GM19351 (cell line): ENCODE measurements around the gene ZNF396.

Source experiments
- ATAC-seq: cut with Tn5 transposase; IDR thresholded peaks from one replicate; pipeline ENCODE4 v1.9.1; 2021; ENCODE audit warnings: mild to moderate bottlenecking, moderate library complexity; ENCODE audit not compliant: unreplicated experiment

ZNF396 gene

DNA sequence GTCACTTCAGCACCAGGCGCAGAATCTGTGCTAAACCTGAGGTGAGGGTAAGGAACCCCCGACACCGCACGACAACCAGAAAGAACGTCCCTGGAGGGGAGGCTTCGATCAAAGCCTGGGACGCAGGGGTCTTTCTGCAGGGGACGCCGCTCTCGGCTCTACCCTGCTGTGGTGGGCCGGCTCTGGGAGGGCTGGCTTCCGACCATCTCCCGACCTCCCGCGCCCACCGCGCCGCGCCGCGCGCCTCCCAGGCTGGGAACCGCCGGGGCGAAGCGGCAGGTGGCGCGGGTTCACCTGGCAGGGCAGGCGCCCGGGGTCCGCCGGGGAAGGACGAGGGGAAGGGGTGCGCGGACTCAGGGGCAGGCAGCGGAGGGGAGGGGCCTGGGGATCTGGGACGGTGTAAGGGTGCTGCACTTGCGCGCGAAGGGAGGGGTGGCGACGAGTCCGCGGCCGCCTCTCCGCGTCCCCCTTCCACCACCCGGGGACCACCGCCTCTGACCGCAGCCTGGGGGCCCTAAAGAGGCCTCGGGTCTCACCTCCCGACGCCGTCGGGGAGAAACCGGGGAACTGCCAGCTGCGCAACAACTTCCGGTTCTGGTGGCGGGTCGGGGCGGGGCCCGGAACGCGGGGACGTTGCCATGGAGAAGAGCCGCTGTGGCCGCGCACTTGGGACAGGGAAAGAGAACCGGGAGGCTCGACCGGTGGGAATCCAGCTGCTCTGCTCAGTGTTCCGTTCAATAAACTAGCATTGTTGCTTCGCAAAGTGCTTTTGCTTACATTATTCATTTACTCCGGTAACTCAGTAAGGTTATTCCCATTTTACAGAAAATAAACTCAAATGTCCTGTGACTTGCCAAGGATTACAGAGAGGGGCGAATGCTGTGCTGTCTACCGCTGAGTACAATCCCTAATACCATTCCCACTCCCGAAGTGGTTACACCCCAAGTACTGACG is at the start of gene ZNF396:
ZNF396 (minus strand) TSS at position 596 of the 954 bp plus-strand sequence. CDS start 3,045 bp downstream, outside the sequence.
- peak; percentile 78 for ATAC-seq

- ATAC-seq: no peak
Measured at GRCh38 chr18:35426786-35427185, 49.6 kb upstream of the ZNF396 start.

DNA sequence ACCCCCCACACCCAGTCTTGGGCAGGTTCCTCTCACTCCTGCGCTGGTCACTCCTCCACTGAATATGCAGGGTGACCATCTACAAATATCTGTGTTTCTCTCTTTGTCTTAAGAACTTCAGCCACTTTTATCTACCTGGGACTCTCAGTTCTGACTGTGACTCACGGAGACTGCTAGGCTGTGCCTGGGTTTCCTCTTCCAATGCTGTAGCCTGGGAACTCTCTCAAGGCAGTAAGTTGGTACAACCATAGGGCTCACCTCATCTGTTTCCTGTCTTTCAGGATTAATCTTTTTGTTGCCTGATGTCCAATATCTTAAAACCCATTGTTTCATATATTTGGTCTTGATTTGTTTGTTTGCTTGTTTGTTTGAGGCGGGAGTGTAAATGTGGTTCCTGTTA is 47.2 kb upstream of the ZNF396 start:
- no peak for ATAC-seq

DNA sequence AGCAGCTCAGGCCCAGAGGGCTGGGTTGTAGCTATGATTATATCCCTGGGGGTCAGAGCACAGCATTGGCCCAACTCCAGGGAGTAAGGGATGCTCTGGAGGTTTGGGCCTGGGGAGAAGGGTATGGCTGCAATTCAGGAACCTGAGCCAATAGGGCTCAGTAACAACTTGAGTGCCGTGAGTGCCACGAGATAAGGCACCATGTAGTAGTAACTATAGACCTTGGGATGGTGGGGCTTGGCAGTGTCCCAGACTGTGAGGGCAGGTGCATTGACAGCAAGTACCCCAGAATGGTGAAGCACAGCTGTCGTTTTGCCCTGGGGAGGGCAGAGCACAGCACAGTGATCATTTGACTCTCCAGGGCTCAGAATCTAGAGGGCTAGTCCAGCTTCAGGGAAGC is 45.1 kb upstream of the ZNF396 start:
- no peak for ATAC-seq

DNA sequence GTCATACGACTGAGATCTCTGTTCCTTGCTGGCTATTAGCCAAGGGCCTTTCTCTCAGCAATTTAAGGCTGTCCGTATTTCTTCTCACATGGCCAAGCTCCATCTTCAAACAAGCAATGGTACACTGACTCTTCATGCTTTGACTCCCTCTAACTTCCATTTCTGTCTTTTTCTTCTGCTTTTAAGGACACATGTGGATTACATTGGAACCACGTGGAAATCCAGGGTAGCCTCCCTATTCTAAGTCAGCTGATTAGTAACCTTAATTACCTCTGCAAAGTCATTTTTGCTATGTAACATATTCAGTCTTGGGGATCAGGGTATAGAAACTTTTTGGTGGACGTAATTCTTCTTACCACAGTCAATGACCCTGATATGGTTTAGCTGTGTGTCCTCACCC is 41.5 kb upstream of the ZNF396 start:
- no peak for ATAC-seq

GRCh38 chr18:35417223-35417622 is 40.1 kb upstream of the ZNF396 start:
- no peak for ATAC-seq

DNA sequence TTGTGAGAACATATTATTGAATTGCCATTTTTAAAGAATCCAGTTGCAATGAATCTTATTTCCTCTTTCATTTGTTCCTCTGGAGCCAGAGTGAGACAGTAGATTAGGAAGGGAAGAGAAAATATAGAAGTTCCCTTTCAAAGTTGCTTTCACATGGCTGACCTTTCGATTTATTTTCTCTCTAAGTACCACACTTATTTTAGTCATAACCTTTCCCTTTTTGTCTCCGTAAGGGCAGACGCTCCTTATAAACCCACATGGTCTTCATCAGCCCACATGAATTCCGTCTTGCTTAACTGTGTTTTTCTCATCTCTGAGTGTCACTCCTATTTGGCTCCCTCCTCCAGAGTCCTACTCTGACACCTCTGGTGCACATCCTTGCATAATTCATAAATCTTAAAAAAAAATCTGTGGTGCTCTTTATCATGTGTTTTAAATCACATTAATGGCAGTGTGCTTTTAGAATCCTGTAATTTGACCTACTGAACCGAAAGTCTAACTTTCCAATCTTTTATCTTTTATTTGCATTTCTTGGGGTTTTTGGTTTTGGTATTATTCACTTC is 38.5 kb upstream of the ZNF396 start:
- ATAC-seq: no peak

- ATAC-seq: no peak
Measured at GRCh38 chr18:35413163-35413511, 36.0 kb upstream of the ZNF396 start.

GRCh38 chr18:35411625-35412351 is 34.7 kb upstream of the ZNF396 start:
- ATAC-seq: no peak

DNA sequence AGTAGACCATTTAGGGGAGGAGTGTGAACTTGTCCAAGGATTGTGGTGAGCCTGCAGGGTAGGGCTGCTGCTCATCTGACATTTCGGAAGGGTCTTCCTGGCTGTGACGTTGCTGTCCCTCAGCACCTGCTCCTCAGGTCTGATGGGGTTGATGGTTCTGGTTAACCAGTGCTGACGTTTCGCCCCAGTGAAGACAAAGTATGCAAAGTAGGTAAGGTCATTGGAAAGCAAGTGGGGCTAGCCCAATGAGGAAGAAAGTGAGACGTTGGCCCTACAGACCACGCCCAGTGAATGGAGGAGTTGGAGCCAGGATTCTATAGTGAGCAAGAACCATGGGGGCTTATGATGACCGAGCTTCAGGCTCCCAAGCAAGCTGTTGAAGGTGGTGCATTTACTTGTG is 33.4 kb upstream of the ZNF396 start:
- ATAC-seq: peak; percentile 71

DNA sequence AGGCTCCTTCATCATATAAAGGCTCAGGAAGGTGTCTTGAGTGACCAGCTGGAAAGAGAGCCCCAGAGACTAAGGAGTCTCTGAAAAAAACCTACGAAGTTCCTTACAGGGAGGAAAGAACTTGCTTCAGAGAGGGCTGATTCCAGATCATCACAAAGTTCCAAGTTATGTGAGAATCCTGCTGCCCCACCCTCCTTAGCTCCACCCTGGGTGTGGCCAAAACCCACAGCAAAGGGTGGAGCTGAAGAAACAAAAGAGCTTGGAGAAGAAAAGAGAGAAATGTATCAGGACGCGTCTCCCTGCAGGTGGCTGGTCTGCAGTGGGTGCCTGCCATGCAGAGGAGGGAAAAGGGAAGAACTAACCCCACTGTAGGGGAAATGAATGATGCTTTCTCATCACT is 32.8 kb upstream of the ZNF396 start:
- no peak for ATAC-seq

- ATAC-seq: no peak
Measured at GRCh38 chr18:35408843-35409261, 31.7 kb upstream of the ZNF396 start.

GRCh38 chr18:35407871-35408481 is 30.8 kb upstream of the ZNF396 start:
- peak; percentile 55 for ATAC-seq

- ATAC-seq: no peak
Measured at GRCh38 chr18:35406666-35407065, 29.5 kb upstream of the ZNF396 start.

GRCh38 chr18:35397976-35398375 is 20.8 kb upstream of the ZNF396 start:
- no peak for ATAC-seq

DNA sequence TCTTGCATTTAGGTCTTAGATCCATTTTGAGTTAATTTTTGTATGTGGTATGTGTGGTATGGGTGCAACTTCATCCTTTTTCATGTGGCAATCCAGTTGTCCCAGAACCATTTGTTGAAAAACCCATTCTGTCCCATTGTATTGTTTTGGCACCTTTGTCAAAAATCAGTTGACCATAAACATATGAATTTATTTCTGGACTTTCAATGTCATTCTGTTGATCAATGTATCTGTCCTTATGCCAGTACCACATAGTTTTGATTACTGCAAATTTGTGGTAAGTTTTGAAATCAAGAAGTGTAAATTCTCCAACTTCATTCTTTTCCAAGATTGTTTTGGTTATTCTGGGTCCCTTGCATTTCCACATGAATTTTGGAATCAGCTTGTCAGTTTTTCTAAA is 16.6 kb upstream of the ZNF396 start:
- no peak for ATAC-seq

DNA sequence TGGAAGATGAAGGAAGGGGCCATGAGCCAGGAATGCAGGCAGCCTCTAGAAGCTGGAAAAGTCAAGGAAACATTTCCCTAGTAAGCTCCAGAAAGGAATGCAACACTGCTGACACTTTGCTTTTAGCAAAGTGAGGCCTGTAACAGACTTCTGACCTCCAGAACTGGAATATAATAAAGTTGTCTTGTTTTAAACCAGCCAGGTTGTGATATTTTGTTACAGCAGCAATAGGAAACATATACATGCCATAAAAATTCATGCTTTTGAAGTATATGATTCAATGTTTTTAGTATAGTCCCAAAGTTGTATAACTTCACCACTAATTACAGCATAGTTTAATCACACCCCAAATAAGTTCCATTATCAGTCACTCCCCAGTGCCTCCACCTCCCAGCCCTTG is 15.2 kb upstream of the ZNF396 start:
- no peak for ATAC-seq

- ATAC-seq: no peak
Measured at GRCh38 chr18:35390951-35391700, 14.0 kb upstream of the ZNF396 start.

DNA sequence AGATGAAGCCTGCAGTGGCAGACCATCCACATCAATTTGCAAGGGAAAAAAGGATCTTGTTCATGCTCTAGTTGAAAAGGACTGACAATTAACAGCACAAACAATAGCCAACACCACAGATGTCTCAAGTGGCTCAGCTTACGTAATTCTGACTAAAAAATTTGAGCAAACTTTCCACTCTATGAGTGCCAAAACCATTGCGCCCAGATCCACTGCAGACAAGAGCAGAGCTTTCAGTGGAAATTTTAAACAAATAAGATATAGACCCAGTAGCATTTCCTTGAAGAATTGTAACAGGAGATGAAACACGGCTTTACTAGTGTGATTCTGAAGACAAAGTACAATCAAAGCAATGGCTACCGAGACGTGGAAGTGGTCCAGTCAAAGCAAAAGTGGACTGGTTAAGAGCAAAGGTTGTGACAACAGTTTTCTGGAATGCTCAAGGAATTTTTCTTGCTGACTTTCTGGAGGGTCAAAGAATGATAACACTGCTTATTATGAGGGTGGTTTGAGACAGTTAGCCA is 12.0 kb upstream of the ZNF396 start:
- ATAC-seq: no peak

GRCh38 chr18:35387152-35387571 is 10.0 kb upstream of the ZNF396 start:
- ATAC-seq: peak; percentile 34
